Sigmoid colon (tissue), 4 donors: Measurements from ENCODE around the gene GGTLC1.

Source experiments
- CTCF ChIP-seq, 4 experiments: fragments of 450-650 bp in 3 of 4; fragments of 200-600 bp in 1 of 4; IDR thresholded peaks; one replicate each; pipeline ENCODE4 v1.5.1; 2016 to 2019; ENCODE audit warnings: antibody characterized with exemption in 4 of 4, mild to moderate bottlenecking in 3 of 4, moderate library complexity in 2 of 4
- EP300 ChIP-seq, 4 donors: sonication (generic); formaldehyde crosslinking; IDR thresholded peaks; one replicate each; pipeline ENCODE4 v1.6.1; 2017; ENCODE audit warnings: antibody characterized with exemption in 4 of 4
- POLR2A ChIP-seq, 2 donors: fragments of 450-650 bp; IDR thresholded peaks; one replicate each; pipeline ENCODE4 v1.6.1; 2016; ENCODE audit warnings: antibody characterized with exemption in 2 of 2, mild to moderate bottlenecking in 2 of 2, moderate library complexity in 2 of 2
- POLR2AphosphoS5 ChIP-seq, 4 donors: sonication (generic); formaldehyde crosslinking; IDR thresholded peaks; one replicate each; pipeline ENCODE4 v1.6.1; 2017; ENCODE audit warnings: antibody characterized with exemption in 4 of 4

GRCh38 chr20:24007073-24007595 is 18.6 kb upstream of the GGTLC1 start:
- TF ChIP-seq POLR2A (IDR thresholded peaks at IDR 0.05) = no peak
- no peak for TF ChIP-seq CTCF (IDR thresholded peaks at IDR 0.05)
- TF ChIP-seq POLR2AphosphoS5 (IDR thresholded peaks at IDR 0.05) = no peak
- no peak for TF ChIP-seq EP300 (IDR thresholded peaks at IDR 0.05)
